NCI-H1930 (cell line): Measurements from ENCODE around the gene BCL11B.

Experiments used
- DNase-seq, 2 experiments: peaks; one replicate each; lab custom pipeline; 2025; lab: John Stamatoyannopoulos, UW

BCL11B gene

DNA sequence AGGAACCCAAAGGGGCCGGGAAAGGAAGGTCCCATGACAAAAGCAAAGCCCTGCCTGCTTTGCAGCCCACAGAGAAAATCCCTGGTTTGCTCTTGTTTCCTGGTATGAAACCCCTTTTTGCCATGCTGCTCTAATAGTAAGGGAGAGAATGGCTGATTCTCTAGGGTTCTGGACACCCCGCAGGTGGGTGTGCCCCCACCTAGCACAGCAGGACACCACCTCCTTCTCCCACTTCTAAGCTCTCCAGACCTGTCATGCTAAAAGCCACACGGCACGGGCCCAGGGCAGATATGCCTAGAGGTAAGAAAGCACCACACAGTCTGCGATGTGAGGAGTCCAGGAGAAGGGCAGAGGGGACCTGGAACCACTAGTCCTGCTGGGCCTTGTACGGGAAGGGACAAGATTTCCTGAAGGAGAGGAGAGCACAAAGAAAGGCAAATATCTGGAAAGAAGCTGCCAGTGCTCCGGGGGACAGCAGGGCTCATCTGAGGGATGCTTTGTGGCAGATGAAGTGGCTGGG lies 113.3 kb downstream of the BCL11B start:
- DNase-seq = no peak

DNA sequence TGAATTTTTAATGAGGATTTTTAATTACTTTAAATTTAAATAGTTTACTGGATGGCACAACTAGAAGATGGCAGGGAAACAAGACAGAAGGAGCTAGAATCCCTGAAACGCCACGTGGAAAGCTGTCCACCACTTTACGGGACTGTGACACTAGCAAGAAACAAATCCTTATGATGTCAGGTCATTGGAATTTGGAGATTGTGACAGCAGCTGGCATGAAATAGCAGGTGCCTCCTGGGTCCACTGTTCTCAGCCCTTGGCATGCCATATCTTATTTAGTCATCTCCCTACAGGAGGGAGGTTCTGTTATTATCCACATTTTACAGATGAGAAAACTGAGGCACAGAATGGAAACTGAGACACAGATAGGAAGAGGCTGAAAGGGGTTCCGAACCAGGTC lies 113.8 kb downstream of the BCL11B start:
- no peak for DNase-seq

GRCh38 chr14:99157676-99158075 lies 114.3 kb downstream of the BCL11B start:
- DNase-seq = no peak

DNA sequence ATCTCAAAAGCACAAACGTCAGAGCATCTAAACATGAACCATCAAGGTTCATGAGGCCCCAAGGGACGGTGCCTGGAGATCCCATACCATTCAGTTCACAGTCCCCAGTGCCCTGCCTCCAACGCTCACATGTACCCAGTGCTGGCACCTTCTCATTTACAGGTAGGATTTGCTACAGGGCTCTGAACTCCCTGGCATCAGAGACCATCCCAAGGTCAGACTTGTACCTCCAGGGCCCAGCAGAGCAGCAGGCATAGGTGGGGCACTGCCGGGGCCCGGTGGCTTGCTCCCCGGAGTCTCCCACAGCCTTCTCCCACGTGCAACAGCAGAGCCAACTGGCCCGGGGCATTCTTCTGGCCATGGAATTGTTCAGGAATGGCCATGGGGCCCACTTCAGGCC lies 114.8 kb downstream of the BCL11B start:
- DNase-seq = no peak

DNA sequence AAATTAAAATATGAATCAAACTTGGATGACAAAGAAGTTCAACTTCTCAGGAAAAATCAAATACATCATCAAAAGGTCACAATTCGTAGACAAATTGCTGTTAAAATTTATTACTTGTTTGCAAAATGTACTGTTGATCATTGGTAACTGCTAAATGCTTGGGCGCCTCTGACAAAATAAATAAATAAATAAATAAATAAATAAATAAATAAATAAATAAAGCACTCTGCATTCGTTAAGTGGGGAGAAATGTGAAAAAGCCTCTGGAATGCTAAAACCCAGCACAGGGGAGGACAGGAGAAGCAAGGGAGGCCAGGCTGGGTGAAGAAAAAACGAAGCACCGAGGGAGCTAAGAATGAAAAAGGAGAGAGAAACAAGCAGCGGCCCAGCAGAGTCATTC lies 115.2 kb downstream of the BCL11B start:
- DNase-seq = no peak

DNA sequence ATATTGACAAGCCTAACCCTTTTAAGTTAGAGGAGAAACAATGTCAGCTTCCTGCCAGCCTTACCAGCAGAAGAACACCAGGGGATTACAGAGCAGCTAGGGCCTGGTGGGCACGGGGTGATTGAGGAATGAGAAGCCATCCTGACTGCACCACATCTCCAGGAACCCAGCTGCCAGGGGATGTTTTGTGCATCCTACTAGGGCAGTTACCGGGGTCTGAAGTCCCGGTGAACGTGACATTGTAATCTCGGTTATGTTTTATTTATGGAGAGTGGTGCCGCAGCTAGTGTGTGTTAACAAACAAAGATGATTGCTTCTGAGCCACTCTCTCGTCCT lies 115.9 kb downstream of the BCL11B start:
- no peak for DNase-seq

DNA sequence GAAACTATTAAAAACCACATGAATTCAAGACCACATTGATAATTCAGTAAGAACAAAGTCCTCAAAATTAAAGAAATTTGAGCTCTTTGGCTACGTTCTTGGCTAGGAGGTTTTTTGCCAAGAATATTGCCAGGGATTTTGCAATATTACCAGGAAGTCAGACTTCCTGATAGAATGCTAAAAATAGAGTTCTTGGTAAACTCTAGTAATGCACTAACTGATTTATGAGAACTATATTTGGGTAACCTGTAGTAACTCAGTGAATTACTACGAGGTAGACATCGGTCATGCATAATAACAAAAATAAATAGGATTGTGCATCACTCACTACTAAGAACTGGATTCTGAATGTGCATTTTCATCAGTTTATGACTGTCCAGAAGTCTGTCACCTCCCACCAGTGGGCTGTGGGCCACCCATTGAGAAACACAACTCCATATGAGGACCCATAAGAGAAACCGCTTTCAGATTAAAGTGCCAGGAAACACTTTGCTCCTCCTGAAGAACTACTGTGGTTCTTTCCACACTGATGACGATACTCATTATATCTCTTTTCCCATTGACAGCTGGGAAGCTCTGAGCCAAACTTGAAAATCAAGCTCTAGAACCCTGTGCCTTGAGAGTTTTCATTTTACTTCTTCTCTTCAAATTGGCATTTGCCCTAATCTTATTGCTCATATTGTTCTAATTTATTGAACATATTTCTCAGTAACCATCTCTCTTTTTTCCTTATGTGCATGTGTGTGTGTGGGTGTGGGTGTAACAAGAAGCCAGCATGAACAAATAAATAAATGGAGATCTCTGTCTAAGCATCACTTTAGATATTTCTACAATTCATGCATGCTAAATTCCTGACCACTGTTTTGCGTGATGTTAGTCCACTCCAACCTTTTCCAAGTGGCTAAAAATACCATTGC lies 116.6 kb downstream of the BCL11B start:
- DNase-seq = no peak

GRCh38 chr14:99150236-99150635 lies 121.8 kb downstream of the BCL11B start:
- DNase-seq = no peak

GRCh38 chr14:99148861-99149610 lies 123.0 kb downstream of the BCL11B start:
- DNase-seq = no peak

GRCh38 chr14:99148131-99148530 lies 123.9 kb downstream of the BCL11B start:
- DNase-seq = no peak

DNA sequence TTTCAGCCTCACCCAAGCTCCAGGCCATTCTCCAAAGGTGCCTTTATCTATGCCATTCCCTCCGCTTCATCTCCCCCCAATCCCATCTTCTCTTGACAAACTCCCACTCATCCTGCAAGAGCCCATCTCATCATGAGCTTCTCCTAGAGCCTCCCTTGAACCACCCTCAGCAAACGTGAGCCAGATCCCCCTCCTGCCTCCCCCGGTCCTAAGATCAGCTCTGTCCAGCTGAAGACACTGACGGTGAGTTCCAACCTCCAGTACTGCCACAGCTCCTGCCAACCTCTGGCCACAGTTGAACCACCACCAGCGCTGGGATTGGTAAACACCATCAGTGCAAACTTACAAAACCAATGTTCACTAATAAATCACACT lies 124.6 kb downstream of the BCL11B start:
- no peak for DNase-seq

GRCh38 chr14:99146616-99147365 lies 125.2 kb downstream of the BCL11B start:
- DNase-seq = no peak

DNA sequence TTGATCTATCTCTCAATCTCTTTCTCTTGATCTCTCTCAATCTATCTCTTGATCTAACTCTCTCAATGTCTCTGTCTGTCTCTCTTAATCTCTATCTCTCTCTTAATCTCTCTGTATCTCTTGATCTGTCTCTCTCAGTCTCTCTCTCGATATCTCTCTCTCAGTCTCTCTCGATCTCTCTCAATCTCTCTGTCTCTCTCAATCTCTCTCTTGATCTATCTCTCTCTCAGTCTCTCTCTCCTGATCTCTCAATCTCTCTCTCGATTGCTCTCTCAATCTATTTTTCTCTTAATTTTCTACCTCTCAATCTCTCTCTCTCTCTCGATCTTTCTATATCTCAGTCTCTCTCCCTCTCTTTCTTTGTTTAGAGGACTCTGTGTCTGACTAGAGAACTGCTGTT lies 126.7 kb downstream of the BCL11B start:
- DNase-seq = no peak

DNA sequence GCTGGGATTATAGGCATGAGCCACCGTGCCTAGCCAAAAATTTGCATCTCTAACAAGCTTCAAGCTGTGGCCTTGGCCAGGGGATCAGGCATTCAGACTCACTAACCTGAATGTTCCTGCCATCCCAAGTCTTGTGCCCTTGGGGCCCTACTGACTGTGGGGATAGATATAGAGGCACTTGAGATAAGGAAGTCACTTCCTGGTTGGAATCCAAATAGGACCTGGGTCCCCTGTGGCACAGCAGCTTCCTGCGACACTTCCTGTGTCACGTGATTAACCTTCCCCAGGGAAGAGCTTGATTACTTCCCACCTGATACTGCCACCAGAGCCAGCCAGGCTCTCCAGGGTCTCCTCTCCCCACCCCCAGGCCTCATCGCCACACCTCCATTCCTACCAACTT lies 128.2 kb downstream of the BCL11B start:
- DNase-seq = no peak

DNA sequence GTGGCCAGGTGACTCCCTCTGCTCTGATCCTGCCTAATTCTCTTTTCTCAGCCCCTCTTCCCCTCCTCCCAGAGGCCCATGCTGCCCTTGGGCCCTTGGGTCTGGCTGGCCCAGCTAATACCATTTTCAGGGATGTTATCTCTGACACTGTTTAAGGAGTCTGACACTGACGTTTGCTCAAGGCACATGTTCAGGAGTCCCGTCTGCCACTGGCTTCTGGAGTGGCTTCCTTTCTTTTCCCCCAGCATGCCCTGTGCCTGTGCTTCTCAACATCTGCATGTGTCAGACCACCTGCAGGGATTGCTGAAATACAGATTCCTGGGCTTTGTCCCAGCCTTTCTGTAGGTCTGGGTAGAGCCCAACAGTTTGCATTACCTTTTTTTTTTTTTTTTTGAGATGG lies 128.9 kb downstream of the BCL11B start:
- DNase-seq = no peak

DNA sequence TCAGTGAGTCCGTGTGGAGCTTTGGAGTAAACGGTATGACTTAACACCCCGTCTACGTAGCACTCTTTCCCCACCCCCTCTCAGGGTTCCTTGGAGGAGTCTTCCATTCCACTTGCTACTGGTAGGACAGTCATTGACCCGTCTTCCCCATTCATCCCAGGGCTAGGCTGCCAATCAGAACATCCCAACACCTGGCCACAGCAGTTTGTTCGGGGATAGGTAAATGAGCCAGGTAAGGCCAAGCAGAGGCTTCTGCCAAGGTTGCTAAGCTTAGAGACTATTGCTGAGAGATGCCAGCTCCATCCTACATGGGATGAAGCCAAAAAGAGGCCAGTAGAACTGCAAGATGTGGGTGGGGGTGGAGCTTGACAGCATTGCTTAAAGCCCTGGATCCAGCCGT lies 130.8 kb downstream of the BCL11B start:
- DNase-seq = no peak

DNA sequence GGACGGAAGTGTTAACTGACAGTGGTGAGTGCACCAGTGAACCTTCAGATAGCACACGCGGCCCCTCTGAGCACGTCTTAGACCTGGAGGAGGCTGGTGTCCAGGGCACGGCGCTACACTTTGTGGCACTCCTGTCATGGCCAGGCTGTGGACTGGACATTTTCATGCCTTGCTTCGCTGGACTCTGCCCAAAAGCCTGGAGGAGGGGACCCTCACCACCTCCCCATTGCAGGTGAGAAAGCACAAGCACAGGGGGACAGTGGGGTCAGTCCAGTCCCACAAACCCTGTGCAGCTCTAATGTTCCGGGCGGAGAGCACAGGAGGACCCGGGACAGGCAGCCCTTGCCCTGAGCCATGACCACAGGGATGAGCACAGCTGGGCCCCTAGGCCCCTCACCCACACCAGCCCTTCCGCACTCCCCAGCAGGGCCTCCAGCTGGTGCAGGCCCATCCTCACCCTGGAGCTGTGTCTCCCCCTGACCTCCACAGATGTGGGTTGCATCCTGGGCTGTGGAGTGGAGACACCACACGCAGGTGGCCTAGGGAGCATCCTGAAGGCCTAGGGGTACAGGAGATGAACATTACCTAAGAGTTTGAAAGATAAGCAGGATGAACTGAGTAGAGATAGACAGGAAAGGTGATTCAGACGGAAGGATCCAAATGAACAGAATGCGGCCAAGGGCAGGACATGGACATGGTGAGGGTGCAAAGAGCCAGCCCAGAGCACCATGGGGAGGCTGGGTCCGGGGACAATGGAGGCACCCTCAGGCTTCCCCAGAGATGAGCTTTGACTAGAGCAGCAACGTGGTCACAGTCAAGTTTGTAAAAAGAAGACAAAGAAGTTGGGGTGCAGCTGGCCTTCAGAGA lies 132.8 kb downstream of the BCL11B start:
- no peak for DNase-seq

- no peak for DNase-seq
Measured at GRCh38 chr14:99137913-99138571, 134.0 kb downstream of the BCL11B start.

GRCh38 chr14:99137001-99137700 lies 134.8 kb downstream of the BCL11B start:
- DNase-seq = no peak

DNA sequence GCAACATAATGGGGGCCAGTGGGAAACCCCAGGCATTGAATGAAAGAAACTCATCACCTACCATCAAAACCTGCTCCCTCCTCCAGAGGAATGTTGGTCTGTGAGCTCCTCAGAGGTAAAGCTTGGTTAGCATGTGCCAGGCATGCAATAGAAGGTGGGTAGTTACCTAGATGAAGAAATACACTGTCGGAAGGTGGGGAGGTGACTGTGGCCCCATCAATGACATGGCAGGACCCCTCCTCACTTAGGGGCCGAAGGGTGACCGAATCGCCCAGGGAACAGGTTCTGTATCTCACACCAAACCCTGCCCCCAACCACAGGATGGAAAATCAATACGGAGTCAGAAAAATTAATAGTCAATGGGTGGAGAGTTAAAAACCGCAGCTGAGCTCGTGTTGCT lies 135.6 kb downstream of the BCL11B start:
- no peak for DNase-seq
